Activated CD8-positive, alpha-beta memory T cell treated with anti-CD3 and anti-CD28 coated beads, Interleukin-2, amount 50 U/mL, for 1 hour (primary cell): Measurements from ENCODE around the gene TMOD4.

Experiments used
- DNase-seq: peaks from one replicate; pipeline ENCODE4 v3.0.0-alpha.2; 2020; ENCODE audit errors: extremely low read depth

Gene TMOD4

GRCh38 chr1:151175041-151175741 is 590 bp downstream of the TMOD4 start:
- DNase-seq = no peak

GRCh38 chr1:151171190-151171589 is 4.6 kb downstream of the TMOD4 start:
- no peak for DNase-seq

GRCh38 chr1:151167116-151167515 is 8.7 kb downstream of the TMOD4 start:
- DNase-seq = no peak

GRCh38 chr1:151166505-151166956 is 9.2 kb downstream of the TMOD4 start:
- DNase-seq = no peak

- peak; percentile 90 for DNase-seq
Observed at GRCh38 chr1:151165738-151166504, 9.9 kb downstream of the TMOD4 start, which contains the start of the genes LYSMD1 and SCNM1. Gene LYSMD1, minus strand, starts transcription at chr1:151165902. Its CDS starts 644 bp downstream, at chr1:151165258. Gene SCNM1, plus strand, starts transcription at chr1:151166144. Its CDS starts 9 bp downstream, at chr1:151166153.

- DNase-seq = no peak
Observed at GRCh38 chr1:151165281-151165737, 10.5 kb downstream of the TMOD4 start.

- DNase-seq = no peak
Observed at GRCh38 chr1:151164732-151165280, 11.0 kb downstream of the TMOD4 start.

- DNase-seq = no peak
Observed at GRCh38 chr1:151159373-151159772, 16.4 kb downstream of the TMOD4 start.

GRCh38 chr1:151158751-151159251 is 17.0 kb downstream of the TMOD4 start:
- DNase-seq = no peak

GRCh38 chr1:151158326-151158725 is 17.5 kb downstream of the TMOD4 start:
- DNase-seq = no peak

- DNase-seq = no peak
Observed at GRCh38 chr1:151157067-151157531, 18.7 kb downstream of the TMOD4 start.

- DNase-seq = peak; percentile 36
Observed at GRCh38 chr1:151156515-151156819, 19.3 kb downstream of the TMOD4 start, which contains the start of gene TNFAIP8L2. Gene TNFAIP8L2, plus strand, starts transcription at chr1:151156649. Its CDS starts 2,049 bp downstream, at chr1:151158698.

GRCh38 chr1:151147665-151148064 is 28.1 kb downstream of the TMOD4 start:
- no peak for DNase-seq

- DNase-seq = no peak
Observed at GRCh38 chr1:151147132-151147503, 28.7 kb downstream of the TMOD4 start.

- DNase-seq = peak; percentile 50
Observed at GRCh38 chr1:151146412-151147131, 29.2 kb downstream of the TMOD4 start, which contains the start of gene SEMA6C. Gene SEMA6C, minus strand, starts transcription at chr1:151146631. Its CDS starts 4,010 bp downstream, at chr1:151142621.

- DNase-seq = no peak
Observed at GRCh38 chr1:151146072-151146411, 29.7 kb downstream of the TMOD4 start.

- no peak for DNase-seq
Observed at GRCh38 chr1:151145304-151146071, 30.3 kb downstream of the TMOD4 start.

GRCh38 chr1:151144474-151145303 is 31.1 kb downstream of the TMOD4 start:
- DNase-seq = no peak

- DNase-seq = no peak
Observed at GRCh38 chr1:151143986-151144385, 31.8 kb downstream of the TMOD4 start.

GRCh38 chr1:151143057-151143435 is 32.7 kb downstream of the TMOD4 start:
- DNase-seq = no peak
